ENCODE measurements around the gene IKZF2. TPM values are rescaled to one million over a fixed set of nuclear protein-coding genes. Genes with fewer than 3 reads are reported as not detected.

Gene IKZF2
- total RNA-seq, 4 donors from 2014 or later: 14.5 to 33.3 (median 15.7) TPM

DNA sequence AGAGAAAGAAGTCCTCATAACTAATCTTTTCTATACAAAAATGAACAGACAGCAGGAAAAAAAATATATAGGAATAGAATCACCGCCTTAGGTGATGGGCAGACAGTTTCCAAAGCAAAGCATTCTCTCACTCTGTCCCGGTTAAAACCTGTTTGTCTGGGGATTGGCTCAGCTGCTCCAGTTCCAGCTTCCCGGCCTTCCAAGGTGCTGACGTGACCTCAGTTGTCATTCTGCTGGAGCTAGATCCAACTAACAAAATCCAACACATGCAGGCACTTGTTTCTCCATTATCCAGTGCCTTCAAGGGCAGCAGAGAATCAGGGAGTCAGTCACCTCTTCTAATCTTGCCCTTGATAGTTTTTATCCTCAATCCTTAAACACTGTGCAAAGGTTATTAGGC lies 52.8 kb downstream of the IKZF2 start:
- TF ChIP-seq, protein P1, sequence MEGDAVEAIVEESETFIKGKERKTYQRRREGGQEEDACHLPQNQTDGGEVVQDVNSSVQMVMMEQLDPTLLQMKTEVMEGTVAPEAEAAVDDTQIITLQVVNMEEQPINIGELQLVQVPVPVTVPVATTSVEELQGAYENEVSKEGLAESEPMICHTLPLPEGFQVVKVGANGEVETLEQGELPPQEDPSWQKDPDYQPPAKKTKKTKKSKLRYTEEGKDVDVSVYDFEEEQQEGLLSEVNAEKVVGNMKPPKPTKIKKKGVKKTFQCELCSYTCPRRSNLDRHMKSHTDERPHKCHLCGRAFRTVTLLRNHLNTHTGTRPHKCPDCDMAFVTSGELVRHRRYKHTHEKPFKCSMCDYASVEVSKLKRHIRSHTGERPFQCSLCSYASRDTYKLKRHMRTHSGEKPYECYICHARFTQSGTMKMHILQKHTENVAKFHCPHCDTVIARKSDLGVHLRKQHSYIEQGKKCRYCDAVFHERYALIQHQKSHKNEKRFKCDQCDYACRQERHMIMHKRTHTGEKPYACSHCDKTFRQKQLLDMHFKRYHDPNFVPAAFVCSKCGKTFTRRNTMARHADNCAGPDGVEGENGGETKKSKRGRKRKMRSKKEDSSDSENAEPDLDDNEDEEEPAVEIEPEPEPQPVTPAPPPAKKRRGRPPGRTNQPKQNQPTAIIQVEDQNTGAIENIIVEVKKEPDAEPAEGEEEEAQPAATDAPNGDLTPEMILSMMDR (IDR thresholded peaks at IDR 0.05; ENCODE audit: low read depth): no peak

DNA sequence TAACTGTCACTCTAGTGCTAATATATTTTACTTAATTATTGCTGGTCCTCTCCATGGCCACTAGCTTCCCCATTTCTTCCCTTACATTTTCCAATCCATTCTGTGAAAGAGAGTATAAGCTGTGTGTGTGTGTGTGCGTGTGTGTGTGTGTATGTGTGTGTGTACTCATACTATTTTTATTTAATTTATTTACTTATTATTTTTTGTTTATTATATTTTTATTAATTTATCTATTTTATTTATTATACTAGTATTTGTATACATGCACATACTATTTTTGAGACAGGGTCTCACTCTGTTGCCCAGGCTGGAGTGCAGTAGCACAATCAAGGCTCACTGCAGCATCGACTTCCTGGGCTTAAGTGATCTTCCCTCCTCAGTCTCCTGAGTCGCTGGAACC lies 59.6 kb downstream of the IKZF2 start:
- TF ChIP-seq, protein P1 (IDR thresholded peaks at IDR 0.05; ENCODE audit: low read depth): no peak

DNA sequence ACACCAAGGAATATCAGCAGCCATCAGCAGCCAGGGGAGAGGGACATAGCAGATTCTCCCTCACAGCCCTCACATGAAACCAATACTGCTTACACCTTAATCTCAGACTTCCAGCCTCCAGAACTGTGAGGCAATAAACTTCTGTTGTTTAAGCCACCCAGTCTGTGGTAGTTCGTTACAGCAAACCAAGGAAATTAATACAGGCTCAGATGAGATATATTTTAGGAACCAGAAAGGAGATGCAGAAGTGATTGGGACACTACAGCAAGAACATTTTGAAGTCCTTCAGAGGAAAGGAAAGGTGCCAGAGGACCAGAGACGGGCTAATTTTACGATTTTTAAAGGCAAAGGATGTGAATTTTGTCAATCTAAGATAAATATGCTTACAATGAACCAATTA lies 60.6 kb downstream of the IKZF2 start:
- TF ChIP-seq, protein P1 (IDR thresholded peaks at IDR 0.05; ENCODE audit: low read depth): no peak

DNA sequence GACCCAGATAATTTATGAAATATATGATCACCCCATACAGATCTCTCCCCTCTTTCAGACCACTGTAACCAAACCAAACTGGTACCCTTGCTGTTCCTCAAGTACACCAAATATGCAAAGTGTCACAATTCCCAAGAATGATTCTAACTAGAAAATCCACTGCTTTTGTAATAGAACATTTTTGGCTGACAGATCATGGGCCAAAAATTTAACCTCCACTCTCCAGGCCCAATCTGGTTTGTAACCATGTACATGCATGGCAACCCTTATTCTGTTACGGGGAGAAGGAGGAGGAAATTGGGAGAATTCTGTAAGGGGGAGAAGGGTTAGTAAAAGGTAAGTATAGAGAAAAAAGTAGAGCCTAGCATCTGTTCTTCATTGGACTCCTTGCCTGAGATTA lies 62.0 kb downstream of the IKZF2 start:
- TF ChIP-seq, protein P1 (IDR thresholded peaks at IDR 0.05; ENCODE audit: low read depth): no peak

DNA sequence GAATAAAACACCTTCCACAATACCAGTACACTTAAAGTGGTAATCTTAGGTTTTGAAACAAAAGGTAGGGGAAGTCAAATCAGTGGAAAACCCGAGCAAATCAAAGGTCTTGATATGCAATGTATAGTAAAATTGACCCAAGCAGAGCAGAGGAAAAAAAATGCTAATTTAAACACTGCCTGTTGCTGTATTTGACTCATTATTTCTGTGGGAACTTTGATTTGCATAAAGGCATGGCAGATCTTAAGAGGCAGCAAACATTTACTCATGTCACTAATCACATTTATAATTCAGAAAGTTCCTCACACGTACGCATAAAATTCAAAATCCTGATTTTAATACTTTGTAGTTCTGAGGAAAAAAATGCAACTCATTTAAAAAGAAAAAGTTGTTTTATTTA lies 64.4 kb downstream of the IKZF2 start:
- TF ChIP-seq, protein P1 (IDR thresholded peaks at IDR 0.05; ENCODE audit: low read depth): no peak

- TF ChIP-seq, protein P1 (IDR thresholded peaks at IDR 0.05; ENCODE audit: low read depth): no peak
These were observed 64.8 kb downstream of the IKZF2 start for GRCh38 chr2:213086571-213086970.

DNA sequence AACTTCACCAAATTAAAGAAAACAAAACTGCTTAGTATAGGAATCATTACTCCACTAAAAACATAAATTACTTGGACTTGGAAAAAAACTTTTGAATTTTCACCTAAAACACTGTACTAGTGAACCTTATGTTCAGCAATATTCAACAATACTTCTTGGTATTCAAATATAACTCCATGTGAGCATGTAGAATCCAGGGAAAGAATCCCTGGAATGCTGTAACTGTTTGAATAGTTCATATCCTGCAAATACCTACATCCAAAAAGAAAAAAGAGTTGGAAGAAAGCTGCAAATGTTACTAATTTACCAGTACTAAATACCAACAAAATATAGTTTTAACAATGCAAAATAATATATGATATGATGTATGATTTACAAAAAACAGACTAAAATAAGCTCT lies 65.4 kb downstream of the IKZF2 start:
- TF ChIP-seq, protein P1 (IDR thresholded peaks at IDR 0.05; ENCODE audit: low read depth): no peak
